H1 (cell line): ENCODE data around the gene PVALB. TPM values are rescaled to one million over a fixed set of nuclear protein-coding genes. Genes with fewer than 3 reads are reported as not detected.

Source experiments
- CTCF ChIA-PET: fragments of 300-600 bp; sonication (Branson Sonifier 250); formaldehyde crosslinking; loops from one replicate; lab custom pipeline; 2021; ENCODE audit not compliant: partially characterized antibody; lab: Charles Lee
- POLR2A ChIA-PET: fragments of 300-600 bp; sonication (Branson Sonifier 250); formaldehyde crosslinking; loops from one replicate; lab custom pipeline; 2021; ENCODE audit warnings: inconsistent platforms; ENCODE audit not compliant: partially characterized antibody; lab: Charles Lee
- DNase-seq, 2 experiments: peaks; one replicate each; pipeline versions ENCODE4 v3.0.0 to v3.0.0-alpha.2; 2010 to 2022; ENCODE audit warnings: low spot score in 2 of 2, low read depth in 1 of 2, mixed read lengths in 1 of 2
- FAIRE-seq: peaks from 2 replicates; lab custom pipeline; 2011; peaks lifted over from hg19 to GRCh38; lab: Jason Lieb, UNC
- H2AFZ ChIP-seq: 2 replicates; pipeline ENCODE4 v1.8.1; 2012; ENCODE audit warnings: low read length, inconsistent platforms
- H2AK5ac ChIP-seq: 2 replicates; pipeline ENCODE4 v1.6.1; 2013; ENCODE audit warnings: low read depth, low read length
- H2BK120ac ChIP-seq: replicated peaks from 2 replicates; pipeline ENCODE3; 2013; ENCODE audit warnings: low read depth, low read length, inconsistent platforms
- H2BK12ac ChIP-seq: 2 replicates; pipeline ENCODE4 v1.6.1; 2013; ENCODE audit warnings: low read depth, low read length
- H2BK15ac ChIP-seq: 2 replicates; pipeline ENCODE4 v1.6.1; 2013; ENCODE audit warnings: low read length
- H2BK20ac ChIP-seq: 2 replicates; pipeline ENCODE4 v1.6.1; 2013; ENCODE audit warnings: low read length
- H2BK5ac ChIP-seq: 2 replicates; pipeline ENCODE4 v1.6.1; 2013; ENCODE audit warnings: low read depth, low read length
- H3K14ac ChIP-seq: 2 replicates; pipeline ENCODE4 v1.6.1; 2013; ENCODE audit warnings: inconsistent platforms; ENCODE audit not compliant: insufficient read length
- H3K18ac ChIP-seq: 2 replicates; pipeline ENCODE4 v1.6.1; 2013; ENCODE audit warnings: low read length; ENCODE audit errors: extremely low read depth
- H3K23ac ChIP-seq: 2 replicates; pipeline ENCODE4 v1.6.1; 2013; ENCODE audit warnings: inconsistent platforms; ENCODE audit not compliant: insufficient read length
- H3K23me2 ChIP-seq: 2 replicates; pipeline ENCODE4 v1.6.1; 2013; ENCODE audit warnings: low read depth, low read length
- H3K27ac ChIP-seq: 2 replicates; pipeline ENCODE4 v1.6.1; 2011; ENCODE audit warnings: low read depth, low read length, inconsistent platforms
- H3K27me3 ChIP-seq, 4 experiments: replicated peaks in 1 of 4; 1 replicate in 1 of 4; 2 replicates in 3 of 4; pipeline versions ENCODE4 v1.6.1 to v1.8.1; 2011 to 2013; ENCODE audit warnings: low read length in 3 of 4, mild to moderate bottlenecking in 3 of 4, inconsistent platforms in 2 of 4, mixed read lengths in 2 of 4, moderate library complexity in 1 of 4; ENCODE audit not compliant: control insufficient read depth in 3 of 4, insufficient read depth in 3 of 4; ENCODE audit errors: extremely low read depth in 1 of 4
- H3K36me3 ChIP-seq, 4 experiments: 2 replicates each; pipeline versions ENCODE4 v1.6.1 to v1.8.1; 2011 to 2013; ENCODE audit warnings: mild to moderate bottlenecking in 4 of 4, low read length in 3 of 4, moderate library complexity in 2 of 4, control low read depth in 1 of 4, inconsistent platforms in 1 of 4; ENCODE audit not compliant: insufficient read depth in 4 of 4, control insufficient read depth in 2 of 4
- H3K4ac ChIP-seq: replicated peaks from 2 replicates; pipeline ENCODE3; 2013; ENCODE audit warnings: low read length, low read depth, mixed read lengths, inconsistent platforms; ENCODE audit not compliant: insufficient read length
- H3K4me1 ChIP-seq, 4 experiments: replicated peaks in 1 of 4; 1 replicate in 1 of 4; 2 replicates in 3 of 4; pipeline versions ENCODE4 v1.6.1 to v1.8.1; 2011 to 2013; ENCODE audit warnings: low read length in 3 of 4, inconsistent platforms in 2 of 4, mixed read lengths in 1 of 4; ENCODE audit not compliant: insufficient read depth in 4 of 4, control insufficient read depth in 3 of 4
- H3K4me2 ChIP-seq, 2 experiments: 2 replicates each; pipeline versions ENCODE4 v1.6.1 to v1.8.1; 2011 to 2013; ENCODE audit warnings: low read depth in 2 of 2, low read length in 2 of 2, control low read depth in 1 of 2, inconsistent platforms in 1 of 2, mild to moderate bottlenecking in 1 of 2; ENCODE audit not compliant: insufficient read depth in 1 of 2
- H3K4me3 ChIP-seq, 4 experiments: fragments of 200-600, 300-600 bp in 1 of 4; sonication (generic), shearing (Covaris generic), sonication (Bioruptor Twin) in 1 of 4; 2 replicates each; pipeline versions ENCODE4 v1.5.1 to v1.8.1; 2011 to 2016; ENCODE audit warnings: low read length in 4 of 4, low read depth in 3 of 4, control low read depth in 2 of 4, inconsistent platforms in 2 of 4, mild to moderate bottlenecking in 2 of 4, mixed read lengths in 1 of 4, moderate library complexity in 1 of 4; ENCODE audit not compliant: insufficient read depth in 2 of 4; ENCODE audit errors: extremely low read depth in 1 of 4
- H3K56ac ChIP-seq: replicated peaks from 2 replicates; pipeline ENCODE3; 2013; ENCODE audit warnings: low read depth, mild to moderate bottlenecking, mixed read lengths, low read length, inconsistent platforms; ENCODE audit not compliant: insufficient read length
- H3K79me1 ChIP-seq: 2 replicates; pipeline ENCODE4 v1.6.1; 2013; ENCODE audit warnings: low read depth, low read length, control low read depth
- H3K79me2 ChIP-seq, 2 experiments: 2 replicates each; pipeline versions ENCODE4 v1.6.1 to v1.8.1; 2012 to 2013; ENCODE audit warnings: low read length in 2 of 2, mild to moderate bottlenecking in 2 of 2, inconsistent platforms in 1 of 2; ENCODE audit not compliant: insufficient read depth in 2 of 2, control insufficient read depth in 1 of 2
- H3K9ac ChIP-seq, 4 experiments: replicated peaks in 1 of 4; 1 replicate in 1 of 4; 2 replicates in 3 of 4; pipeline versions ENCODE4 v1.6.1 to v1.8.1; 2011 to 2013; ENCODE audit warnings: low read depth in 3 of 4, low read length in 3 of 4, control low read depth in 2 of 4, mild to moderate bottlenecking in 2 of 4, moderate library complexity in 2 of 4, inconsistent platforms in 1 of 4; ENCODE audit errors: extremely low read depth in 1 of 4
- H3K9me3 ChIP-seq, 2 experiments: 2 replicates each; pipeline versions ENCODE4 v1.6.1 to v1.8.1; 2012 to 2013; ENCODE audit warnings: mild to moderate bottlenecking in 2 of 2, moderate library complexity in 2 of 2, control low read depth in 1 of 2, inconsistent platforms in 1 of 2, low read depth in 1 of 2, low read length in 1 of 2, mixed read lengths in 1 of 2; ENCODE audit not compliant: insufficient read depth in 2 of 2
- H4K20me1 ChIP-seq, 2 experiments: replicated peaks in 1 of 2; 2 replicates each; pipeline versions ENCODE3 to v1.8.1; 2011 to 2013; ENCODE audit warnings: inconsistent platforms in 2 of 2, low read length in 2 of 2, mild to moderate bottlenecking in 1 of 2; ENCODE audit not compliant: insufficient read depth in 2 of 2, control insufficient read depth in 1 of 2
- H4K5ac ChIP-seq: 2 replicates; pipeline ENCODE4 v1.6.1; 2013; ENCODE audit warnings: low read length, low read depth, mixed read lengths, inconsistent platforms; ENCODE audit not compliant: insufficient read length
- H4K8ac ChIP-seq: 2 replicates; pipeline ENCODE4 v1.8.0; 2013; ENCODE audit warnings: mild to moderate bottlenecking, moderate library complexity, low read length, inconsistent platforms; ENCODE audit not compliant: insufficient read depth; ENCODE audit errors: extremely low read depth
- H4K91ac ChIP-seq: replicated peaks from 2 replicates; pipeline ENCODE3; 2013; ENCODE audit warnings: low read length, mixed read lengths, inconsistent platforms; ENCODE audit not compliant: insufficient read length
- ATF3 ChIP-seq: IDR thresholded peaks from 2 replicates; pipeline ENCODE4 v1.6.1; 2011; ENCODE audit warnings: low read depth, mild to moderate bottlenecking, low read length; ENCODE audit not compliant: insufficient read depth
- BACH1 ChIP-seq: IDR thresholded peaks from 2 replicates; pipeline ENCODE4 v1.6.1; 2012; ENCODE audit warnings: low read length, improper control_type of control experiment
- CHD1 ChIP-seq: IDR thresholded peaks from 2 replicates; pipeline ENCODE4 v1.6.1; 2012; ENCODE audit warnings: low read depth, low read length, improper control_type of control experiment
- CREB1 ChIP-seq: IDR thresholded peaks from 2 replicates; pipeline ENCODE4 v1.6.1; 2012; ENCODE audit warnings: inconsistent platforms
- JUN ChIP-seq: IDR thresholded peaks from 2 replicates; pipeline ENCODE4 v1.6.1; 2011; ENCODE audit warnings: low read depth, mild to moderate bottlenecking, improper control_type of control experiment, low read length
- KDM5A ChIP-seq: fragments of 200-600 bp; IDR thresholded peaks from 2 replicates; pipeline ENCODE4 v1.7.1; 2012; ENCODE audit warnings: mild to moderate bottlenecking, low read length, inconsistent platforms, mixed read lengths
- MAX ChIP-seq: IDR thresholded peaks from 2 replicates; pipeline ENCODE4 v1.6.1; 2012; ENCODE audit warnings: inconsistent platforms
- NANOG ChIP-seq: IDR thresholded peaks from 2 replicates; pipeline ENCODE4 v1.6.1; 2011; ENCODE audit warnings: low read length, low read depth, mild to moderate bottlenecking, inconsistent platforms; ENCODE audit not compliant: insufficient read depth, poor library complexity, severe bottlenecking
- NRF1 ChIP-seq: IDR thresholded peaks from 2 replicates; pipeline ENCODE4 v1.6.1; 2011; ENCODE audit warnings: mild to moderate bottlenecking, low read depth, low read length, improper control_type of control experiment
- RNF2 ChIP-seq: fragments of 200-900, 300-1000 bp; sonication (generic); IDR thresholded peaks from 2 replicates; pipeline ENCODE4 v1.7.1; 2016; ENCODE audit warnings: borderline replicate concordance, low read depth, mild to moderate bottlenecking, antibody characterized with exemption, low read length; ENCODE audit not compliant: poor library complexity, severe bottlenecking; ENCODE audit errors: missing control alignments
- SP4 ChIP-seq: IDR thresholded peaks from 2 replicates; pipeline ENCODE4 v1.6.1; 2012; ENCODE audit warnings: low read length, inconsistent platforms
- TAF1 ChIP-seq: IDR thresholded peaks from 2 replicates; pipeline ENCODE4 v1.6.1; 2011; ENCODE audit warnings: mild to moderate bottlenecking, low read depth, low read length
- TBP ChIP-seq: IDR thresholded peaks from 2 replicates; pipeline ENCODE4 v1.6.1; 2011; ENCODE audit warnings: low read depth, low read length, improper control_type of control experiment
- YY1 ChIP-seq: IDR thresholded peaks from 2 replicates; pipeline ENCODE4 v1.6.1; 2011; ENCODE audit warnings: low read depth, mild to moderate bottlenecking, low read length
- WGBS, 2 experiments: shearing (Covaris generic) in 1 of 2; methylation state at CpG; one replicate each; pipeline versions ENCODE4 v1.1.6 to v1.1.7; 2013 to 2015; ENCODE audit warnings: low lambda C conversion rate in 2 of 2, mixed read lengths in 2 of 2, inconsistent platforms in 1 of 2, low coverage in 1 of 2, missing lambda C conversion rate in 1 of 2; ENCODE audit not compliant: insufficient replicate concordance in 2 of 2, insufficient coverage in 1 of 2, insufficient read length in 1 of 2; ENCODE audit errors: extremely low coverage in 1 of 2, missing lambda C conversion rate in 1 of 2; 5-methylcytosine and 5-hydroxymethylcytosine counted together
- polyA plus RNA-seq, 7 experiments: library from polyadenylated mRNA; depleted of rRNA in 3 of 7; stranded (reverse) in 5 of 7; unstranded in 2 of 7; fragments of >200 nt in 5 of 7; fragments of 200-250 nt in 2 of 7; gene quantifications; 1 replicate in 5 of 7; 2 replicates in 1 of 7; 4 replicates in 1 of 7; pipeline versions ENCODE4 v1.2.1 to v1.2.3, GENCODE V29; 2011 to 2013; ENCODE audit warnings: missing spikeins in 2 of 7, mixed read lengths in 2 of 7
- total RNA-seq: library from RNA; stranded (reverse); fragmentation: NEBNext Ultra II Directional; extraction: Animal tissue kit (Norgen Biotek cat#: 25700); gene quantifications from 2 replicates; pipeline ENCODE4 v1.2.1, GENCODE V29; 2021

The PVALB gene
- total and polyA plus RNA-seq, 2 of the 8 experiments (the other 6 are each of a cell fraction or from before 2014, with no cell fraction given) = 1.7 to 5.4 TPM

- 84% methylated on average over 7 of the region's 7 CpGs; no CpG with 5 or more reads in 1 of the 2 experiments for WGBS, 2 experiments
- Histone ChIP-seq H3K18ac (no peak overlapping the region), H2BK20ac (no peak overlapping the region), H4K5ac (no peak overlapping the region), H2AK5ac (no peak overlapping the region), H3K4me2 (no peak overlapping the region), H3K79me1 (no peaks in the 10 kb centered on the region; the same call in 1 of the 2 replicates), H3K27me3 (no peaks in the 10 kb centered on the region), H4K8ac (no peak overlapping the region; the same call in 1 of the 2 replicates), H2BK15ac (no peak overlapping the region), H2AFZ (no peak overlapping the region; the same call in 1 of the 2 replicates), H3K36me3 (no peaks in the 10 kb centered on the region), H2BK5ac (no peak overlapping the region), H2BK12ac (no peak overlapping the region), H3K23me2 (peaks cover 2% of the 10 kb centered on the region; the same call in 1 of the 2 replicates), H3K4me3 (no peak overlapping the region), H3K56ac (no peak overlapping the region), H2BK120ac (no peak overlapping the region), H3K79me2 (no peaks in the 10 kb centered on the region), H3K9ac (no peak overlapping the region), H3K4me1 (peaks cover 8 to 23% (median 15%) of the 10 kb centered on the region in 4 experiments), H3K4ac (no peak overlapping the region), H4K91ac (no peak overlapping the region), H3K14ac (no peak overlapping the region), H3K9me3 (no peaks in the 10 kb centered on the region), H4K20me1 (no peaks in the 10 kb centered on the region), H3K23ac (no peak overlapping the region), H3K27ac (no peak overlapping the region)
- CTCF ChIA-PET = interaction anchor here (0.9 to 2.6 kb wide), 8 partner anchors 9 to 60 kb away, joined by 3 to 10 read pairs (median 4); no protein-coding TSS in a partner anchor
- no peak for DNase-seq
- no peak for FAIRE-seq
- POLR2A ChIA-PET = no interaction called here
- TF ChIP-seq YY1 (no peak), TAF1 (no peak), MAX (no peak), RNF2 (no peak), NRF1 (no peak), CHD1 (no peak), KDM5A (no peak), TBP (no peak), JUN (no peak), SP4 (no peak), CREB1 (no peak), BACH1 (no peak), NANOG (no peak), ATF3 (no peak)
Measured at GRCh38 chr22:36795633-36796032, 21.2 kb downstream of the PVALB start.
